Spinal cord (tissue), 10 donors: ENCODE data around the gene SNAP47. TPM values are rescaled to one million over a fixed set of nuclear protein-coding genes. Genes with fewer than 3 reads are reported as not detected.

Source experiments
- DNase-seq, 6 donors: peaks; one replicate each; pipeline versions ENCODE4 v3.0.0 to v3.0.0-alpha.2; 2013 to 2015; ENCODE audit warnings: low spot score in 6 of 6, low read depth in 4 of 6
- H3K27ac ChIP-seq: one replicate; pipeline ENCODE4 v1.5.1; 2013; ENCODE audit warnings: low read depth, low read length, control low read depth
- H3K27me3 ChIP-seq: one replicate; pipeline ENCODE4 v1.6.1; 2013; ENCODE audit warnings: low read length; ENCODE audit not compliant: control insufficient read depth, insufficient read depth
- H3K36me3 ChIP-seq: one replicate; pipeline ENCODE4 v1.6.1; 2013; ENCODE audit warnings: low read length; ENCODE audit not compliant: control insufficient read depth, insufficient read depth
- H3K4me1 ChIP-seq: one replicate; pipeline ENCODE4 v1.6.1; 2013; ENCODE audit warnings: low read length; ENCODE audit not compliant: control insufficient read depth, insufficient read depth
- H3K4me3 ChIP-seq: one replicate; pipeline ENCODE4 v1.5.1; 2013; ENCODE audit warnings: low read depth, low read length, control low read depth
- H3K9me3 ChIP-seq: one replicate; pipeline ENCODE4 v1.6.1; 2013; ENCODE audit warnings: low read length; ENCODE audit not compliant: control insufficient read depth, insufficient read depth
- WGBS: methylation state at CpG from one replicate; pipeline ENCODE4 v1.1.5; 2013; ENCODE audit warnings: missing lambda C conversion rate; ENCODE audit not compliant: insufficient coverage; 5-methylcytosine and 5-hydroxymethylcytosine counted together
- polyA plus RNA-seq, 2 donors: library from polyadenylated mRNA; unstranded; fragments of 120-200 nt; gene quantifications; one replicate each; pipeline ENCODE4 v1.2.1, GENCODE V29; 2013; ENCODE audit not compliant: insufficient read length in 2 of 2
- total RNA-seq, 2 donors: library from RNA; depleted of rRNA in 1 of 2; stranded (reverse); fragments of 120-200 nt in 1 of 2; fragments of >200 nt in 1 of 2; gene quantifications; one replicate each; pipeline versions ENCODE4 v1.2.3 to v1.2.4, GENCODE V29; 2013 to 2014
- donor health status: healthy.

SNAP47 gene
- total and polyA plus RNA-seq, 4 donors = 53.8 to 66.4 (median 58.3) TPM

GRCh38 chr1:227793948-227794816, 58.9 kb downstream of the SNAP47 start:
- 59% methylated on average over 12 of the region's 12 CpGs for WGBS
- Histone ChIP-seq H3K4me1 (peaks cover 23% of the 10 kb centered on the region), H3K27ac (no peak overlapping the region), H3K36me3 (peaks cover 4% of the 10 kb centered on the region), H3K27me3 (peaks cover 6% of the 10 kb centered on the region), H3K9me3 (no peaks in the 10 kb centered on the region), H3K4me3 (no peak overlapping the region)
- peak in 1 of 6 donors; percentile 56 for DNase-seq

- Histone ChIP-seq H3K4me3 (no peak overlapping the region), H3K9me3 (no peaks in the 10 kb centered on the region), H3K4me1 (peaks cover 21% of the 10 kb centered on the region), H3K36me3 (peaks cover 4% of the 10 kb centered on the region), H3K27me3 (peaks cover 6% of the 10 kb centered on the region), H3K27ac (no peak overlapping the region)
- no peak for DNase-seq
- WGBS = 59% methylated on average over 9 of the region's 11 CpGs
Observed at GRCh38 chr1:227794817-227795192, 59.6 kb downstream of the SNAP47 start.

GRCh38 chr1:227795732-227796131, 60.5 kb downstream of the SNAP47 start:
- no peak for DNase-seq
- peaks cover 4% of the 10 kb centered on the region for H3K27me3 ChIP-seq
- H3K4me1 ChIP-seq = peaks cover 21% of the 10 kb centered on the region
- H3K9me3 ChIP-seq = no peaks in the 10 kb centered on the region
- WGBS = 83% methylated on average over 3 of the region's 6 CpGs
- no peak overlapping the region for H3K27ac ChIP-seq
- peaks cover 4% of the 10 kb centered on the region for H3K36me3 ChIP-seq
- H3K4me3 ChIP-seq = no peak overlapping the region

- DNase-seq = no peak
- no peaks in the 10 kb centered on the region for H3K9me3 ChIP-seq
- peaks cover 4% of the 10 kb centered on the region for H3K36me3 ChIP-seq
- no peak overlapping the region for H3K27ac ChIP-seq
- H3K4me3 ChIP-seq = no peak overlapping the region
- H3K27me3 ChIP-seq = peaks cover 4% of the 10 kb centered on the region
- peaks cover 21% of the 10 kb centered on the region for H3K4me1 ChIP-seq
- 85% methylated on average over 2 of the region's 5 CpGs for WGBS
Observed at GRCh38 chr1:227796359-227796915, 61.2 kb downstream of the SNAP47 start.

GRCh38 chr1:227797144-227797543, 61.9 kb downstream of the SNAP47 start:
- H3K9me3 ChIP-seq = no peaks in the 10 kb centered on the region
- H3K4me3 ChIP-seq = no peak overlapping the region
- H3K27ac ChIP-seq = no peak overlapping the region
- no peak for DNase-seq
- 100% methylated on average over 1 of the region's 3 CpGs for WGBS
- peaks cover 4% of the 10 kb centered on the region for H3K27me3 ChIP-seq
- peaks cover 4% of the 10 kb centered on the region for H3K36me3 ChIP-seq
- H3K4me1 ChIP-seq = peaks cover 21% of the 10 kb centered on the region

GRCh38 chr1:227797625-227798024, 62.4 kb downstream of the SNAP47 start:
- Histone ChIP-seq H3K27me3 (peaks cover 4% of the 10 kb centered on the region), H3K27ac (no peak overlapping the region), H3K9me3 (no peaks in the 10 kb centered on the region), H3K4me3 (no peak overlapping the region), H3K36me3 (peaks cover 4% of the 10 kb centered on the region), H3K4me1 (peaks cover 21% of the 10 kb centered on the region)
- 75% methylated on average over 1 of the region's 3 CpGs for WGBS
- DNase-seq = no peak

- H3K27me3 ChIP-seq = peaks cover 4% of the 10 kb centered on the region
- H3K4me1 ChIP-seq = peaks cover 17% of the 10 kb centered on the region
- peaks cover under 1% of the 10 kb centered on the region for H3K36me3 ChIP-seq
- DNase-seq = no peak
- 84% methylated on average over 16 of the region's 16 CpGs for WGBS
- no peak overlapping the region for H3K27ac ChIP-seq
- no peaks in the 10 kb centered on the region for H3K9me3 ChIP-seq
- no peak overlapping the region for H3K4me3 ChIP-seq
Observed at GRCh38 chr1:227798078-227798802, 63.0 kb downstream of the SNAP47 start.

GRCh38 chr1:227799756-227800155, 64.5 kb downstream of the SNAP47 start:
- WGBS = no CpG with 5 or more reads among the region's 1 CpG
- peaks cover 2% of the 10 kb centered on the region for H3K4me1 ChIP-seq
- H3K27me3 ChIP-seq = peaks cover 4% of the 10 kb centered on the region
- H3K9me3 ChIP-seq = no peaks in the 10 kb centered on the region
- H3K4me3 ChIP-seq = no peak overlapping the region
- no peaks in the 10 kb centered on the region for H3K36me3 ChIP-seq
- no peak overlapping the region for H3K27ac ChIP-seq
- DNase-seq = no peak

- Histone ChIP-seq H3K9me3 (no peaks in the 10 kb centered on the region), H3K4me1 (no peaks in the 10 kb centered on the region), H3K4me3 (no peak overlapping the region), H3K36me3 (no peaks in the 10 kb centered on the region), H3K27me3 (peaks cover 4% of the 10 kb centered on the region), H3K27ac (no peak overlapping the region)
- DNase-seq = no peak
Observed at GRCh38 chr1:227803933-227804332, 68.7 kb downstream of the SNAP47 start.
